GM21737 (cell line): Measurements from ENCODE around the gene NLRX1.
"Not testable (repeated sequence)": the region's sequence is repeated elsewhere in the genome, so short reads cannot be mapped to it uniquely, and the experiment has no call there.

ENCODE experiments used
- ATAC-seq: cut with Tn5 transposase; IDR thresholded peaks from one replicate; pipeline ENCODE4 v1.9.1; 2021; ENCODE audit warnings: mild to moderate bottlenecking, moderate library complexity; ENCODE audit not compliant: unreplicated experiment

Gene NLRX1

DNA sequence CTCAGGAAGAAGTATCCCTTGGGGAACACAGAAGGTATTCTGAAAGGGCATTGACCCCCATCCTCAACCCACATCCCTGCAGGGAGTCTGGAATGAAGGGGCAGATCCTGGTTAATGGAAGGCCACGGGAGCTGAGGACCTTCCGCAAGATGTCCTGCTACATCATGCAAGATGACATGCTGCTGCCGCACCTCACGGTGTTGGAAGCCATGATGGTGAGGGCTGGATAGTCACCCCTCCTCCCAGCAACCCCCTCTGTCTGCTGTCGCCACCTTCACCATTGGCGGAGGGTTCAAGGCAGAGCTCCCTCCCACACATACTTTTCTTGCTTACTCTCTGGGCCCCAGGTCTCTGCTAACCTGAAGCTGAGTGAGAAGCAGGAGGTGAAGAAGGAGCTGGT, 14.3 kb upstream of the NLRX1 start:
- no peak for ATAC-seq

DNA sequence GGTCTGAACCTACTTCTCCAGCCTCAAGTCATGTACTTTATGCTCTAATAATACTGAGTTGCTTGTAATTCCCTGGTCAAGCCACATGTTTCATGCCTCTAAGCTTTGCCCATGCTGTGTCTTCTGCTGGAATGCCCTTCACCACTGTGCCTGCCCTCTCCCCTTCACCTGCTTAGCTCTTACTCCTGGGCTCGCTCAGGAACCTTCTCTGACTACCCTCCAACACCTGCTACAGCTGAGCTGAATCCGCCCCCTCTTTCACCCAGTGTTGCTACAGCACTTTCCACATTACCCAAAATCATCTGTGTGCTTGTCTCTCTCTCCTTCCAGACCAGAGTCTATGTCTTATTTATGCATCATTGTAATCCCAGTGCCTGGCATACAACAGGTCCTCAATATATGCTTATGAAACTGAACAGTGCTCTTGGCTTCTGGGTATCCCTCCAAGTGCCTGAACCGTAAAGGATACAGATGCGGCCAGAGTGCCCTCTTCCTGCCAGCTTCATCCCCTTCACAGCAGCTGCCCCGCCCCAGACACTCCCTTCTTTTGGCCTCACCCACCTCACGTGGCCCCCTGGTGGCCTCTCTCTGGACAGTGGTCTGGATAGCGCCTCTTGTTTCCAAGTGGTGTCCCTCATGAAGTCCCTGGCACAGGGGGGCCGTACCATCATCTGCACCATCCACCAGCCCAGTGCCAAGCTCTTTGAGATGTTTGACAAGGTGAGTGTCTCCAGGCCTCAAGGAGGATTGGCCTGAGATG, 12.6 kb upstream of the NLRX1 start:
- no peak for ATAC-seq

DNA sequence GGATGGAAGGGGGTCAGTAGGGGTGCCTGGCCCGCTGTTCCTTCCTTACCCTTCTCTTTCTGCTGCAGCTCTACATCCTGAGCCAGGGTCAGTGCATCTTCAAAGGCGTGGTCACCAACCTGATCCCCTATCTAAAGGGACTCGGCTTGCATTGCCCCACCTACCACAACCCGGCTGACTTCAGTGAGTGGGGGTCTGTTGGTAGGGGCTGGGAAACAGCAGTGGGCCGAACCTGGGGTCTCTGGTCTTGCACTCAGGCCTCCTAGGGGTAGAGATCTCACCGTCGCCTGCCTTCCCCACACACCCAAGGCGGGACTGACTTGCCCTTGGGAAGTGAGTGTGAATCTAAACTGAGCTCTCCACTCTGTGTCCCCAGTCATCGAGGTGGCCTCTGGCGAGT, 12.0 kb upstream of the NLRX1 start:
- ATAC-seq, result no peak

DNA sequence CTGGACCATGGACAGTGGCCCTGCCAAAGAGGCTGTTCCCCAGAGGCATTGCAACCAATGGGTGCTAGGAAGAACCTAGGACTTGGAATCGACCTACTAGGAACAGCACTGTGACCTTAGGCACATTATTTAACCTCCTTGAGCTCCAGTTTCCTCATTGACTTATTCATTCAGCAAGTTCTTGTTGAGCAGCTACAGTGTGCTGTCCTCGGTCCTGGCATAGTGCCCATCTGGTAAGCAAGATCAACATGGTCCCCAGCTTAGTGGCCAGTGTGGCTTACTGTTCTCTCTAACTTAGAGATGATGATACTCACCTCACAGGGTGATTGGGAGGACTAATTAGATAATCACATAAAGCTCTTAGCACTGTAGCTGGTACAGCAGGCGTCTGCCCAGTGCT, 11.5 kb upstream of the NLRX1 start:
- ATAC-seq, result no peak

DNA sequence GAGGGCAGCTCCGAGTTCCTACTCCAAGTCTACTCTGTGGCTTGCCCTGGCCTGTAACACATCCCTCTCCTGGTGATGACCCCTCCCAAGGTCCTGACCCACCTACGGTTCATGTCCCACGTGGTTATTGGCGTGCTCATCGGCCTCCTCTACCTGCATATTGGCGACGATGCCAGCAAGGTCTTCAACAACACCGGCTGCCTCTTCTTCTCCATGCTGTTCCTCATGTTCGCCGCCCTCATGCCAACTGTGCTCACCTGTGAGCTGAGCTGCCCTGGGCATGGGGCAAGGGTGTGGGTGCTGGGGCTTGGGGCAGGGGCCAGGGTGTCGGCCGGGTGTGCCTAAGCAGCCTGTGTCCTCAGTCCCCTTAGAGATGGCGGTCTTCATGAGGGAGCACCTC, 10.1 kb upstream of the NLRX1 start:
- no peak for ATAC-seq

DNA sequence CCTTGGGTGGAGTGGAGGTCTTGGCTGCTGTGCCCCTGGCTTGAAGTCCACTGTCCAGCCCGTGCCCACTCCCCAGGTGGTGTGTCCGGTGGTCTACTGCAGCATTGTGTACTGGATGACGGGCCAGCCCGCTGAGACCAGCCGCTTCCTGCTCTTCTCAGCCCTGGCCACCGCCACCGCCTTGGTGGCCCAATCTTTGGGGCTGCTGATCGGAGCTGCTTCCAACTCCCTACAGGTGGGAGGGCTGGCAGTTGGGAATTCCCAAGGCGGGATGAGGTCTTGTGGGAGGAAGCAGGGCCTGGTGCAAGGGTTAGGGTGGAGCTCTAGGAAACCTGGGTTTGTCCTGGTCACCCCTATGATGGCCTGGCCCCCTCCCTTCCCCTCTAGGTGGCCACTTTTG, 8.4 kb upstream of the NLRX1 start:
- no peak for ATAC-seq

DNA sequence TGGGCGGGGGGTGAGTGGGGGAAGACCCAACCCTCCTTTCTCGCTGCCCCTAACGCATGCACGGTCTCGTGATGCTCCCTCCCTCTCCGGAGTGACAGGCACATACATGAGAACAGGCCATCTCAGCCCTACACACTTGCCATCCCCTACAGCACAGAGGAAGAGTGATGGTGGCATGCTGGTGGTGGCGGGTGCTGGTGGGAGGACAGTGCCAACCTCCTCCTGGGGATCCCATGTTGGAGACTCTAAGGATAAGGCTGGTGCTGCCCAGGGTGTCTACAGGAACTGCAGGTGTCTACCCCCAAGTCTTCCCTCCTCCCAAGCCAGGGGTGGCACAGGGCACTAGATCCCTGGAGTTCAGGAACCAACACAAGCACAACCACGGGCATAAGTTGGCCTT, 6.7 kb upstream of the NLRX1 start:
- no peak for ATAC-seq

DNA sequence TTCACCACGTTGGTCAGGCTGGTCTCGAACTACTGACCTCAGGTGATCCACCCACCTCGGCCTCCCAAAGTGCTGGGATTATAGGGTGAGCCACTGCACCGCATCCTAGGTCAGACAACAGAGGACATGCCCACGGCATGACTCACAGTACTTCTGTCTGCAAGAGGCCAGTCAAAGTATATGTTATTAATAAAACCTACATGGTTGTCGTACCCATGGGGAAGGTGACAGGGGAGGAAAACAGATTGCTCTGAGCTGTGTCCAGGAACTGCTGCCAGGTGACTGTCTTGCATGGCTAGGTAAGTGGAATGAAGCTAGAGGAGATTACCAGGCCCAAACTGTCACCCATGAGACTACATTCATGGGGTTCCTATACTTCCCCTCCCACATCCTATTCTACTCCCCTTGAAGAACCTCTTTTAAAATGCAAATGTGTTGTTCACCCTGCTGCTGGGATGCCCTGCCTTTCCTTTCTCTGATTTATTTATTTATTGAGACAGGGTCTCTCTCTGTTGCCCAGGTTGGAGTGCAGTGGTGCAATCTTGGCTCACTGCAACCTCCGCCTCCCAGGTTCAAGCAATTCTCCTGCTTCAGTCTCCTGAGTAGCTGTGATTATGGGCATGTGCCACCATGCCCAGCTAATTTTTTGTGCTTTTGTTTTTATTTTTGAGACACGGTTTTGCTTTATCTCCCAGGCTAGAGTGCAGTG, 2.0 kb upstream of the NLRX1 start:
- ATAC-seq, result no peak

DNA sequence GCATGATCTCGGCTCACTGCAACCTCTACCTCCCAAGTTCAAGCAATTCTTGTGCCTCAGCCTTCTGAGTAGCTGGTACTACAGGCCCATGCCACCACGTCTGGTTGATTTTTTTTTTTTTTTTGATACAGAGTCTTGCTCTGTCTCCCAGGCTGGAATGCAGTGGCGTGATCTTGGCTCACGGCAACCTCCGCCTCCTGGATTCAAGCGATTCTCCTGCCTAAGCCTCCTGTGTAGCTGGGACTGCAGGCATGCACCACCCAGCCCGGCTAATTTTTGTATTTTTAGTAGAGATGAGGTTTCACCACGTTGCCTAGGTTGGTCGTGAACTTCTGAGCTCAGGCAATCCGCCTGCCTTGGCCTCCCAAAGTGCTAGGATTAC, 1.5 kb upstream of the NLRX1 start:
- ATAC-seq, result not testable (repeated sequence)

DNA sequence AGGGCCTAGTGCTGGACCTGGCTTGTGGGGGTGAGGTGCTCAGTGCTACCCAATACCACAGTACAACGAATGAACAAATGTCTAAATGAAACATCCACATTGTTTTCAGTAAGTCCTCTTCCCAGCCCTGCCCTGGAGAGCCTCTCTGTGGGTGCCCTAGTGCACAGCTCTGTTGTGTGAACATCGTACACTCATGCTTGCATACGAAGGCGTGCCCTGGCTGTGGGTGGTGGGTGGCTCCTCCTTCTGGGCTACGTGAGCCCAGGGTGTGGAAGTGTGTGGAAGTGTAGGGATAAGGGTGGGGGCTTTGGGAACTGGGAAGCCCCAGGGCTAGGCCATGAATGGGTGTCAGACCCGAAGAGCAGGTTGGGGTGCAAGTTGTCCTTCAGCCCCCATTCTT, 592 bp upstream of the NLRX1 start:
- ATAC-seq, result no peak

DNA sequence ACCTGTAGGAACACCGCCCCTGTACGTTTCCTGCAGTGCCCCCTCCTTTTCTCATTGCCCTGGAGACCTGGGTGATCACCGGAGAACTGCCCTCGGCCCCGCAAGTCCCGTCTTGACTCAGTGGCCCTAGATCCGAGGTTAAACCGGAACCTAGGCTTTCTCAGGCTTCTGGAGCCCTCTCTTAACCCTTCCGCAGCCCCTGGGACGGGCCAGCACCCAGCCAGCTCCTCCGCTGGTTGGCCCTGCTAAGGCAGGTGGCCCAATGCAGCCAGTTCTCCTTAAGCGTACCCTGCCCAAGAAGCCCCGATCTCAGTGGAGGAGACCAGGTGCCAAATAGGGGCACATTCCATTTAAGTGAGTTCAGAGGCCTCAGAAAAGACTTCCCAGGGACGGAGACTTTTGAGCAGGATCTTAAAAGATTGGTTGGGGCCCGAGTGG, 776 bp downstream of the NLRX1 start:
- ATAC-seq, result peak; percentile 24

DNA sequence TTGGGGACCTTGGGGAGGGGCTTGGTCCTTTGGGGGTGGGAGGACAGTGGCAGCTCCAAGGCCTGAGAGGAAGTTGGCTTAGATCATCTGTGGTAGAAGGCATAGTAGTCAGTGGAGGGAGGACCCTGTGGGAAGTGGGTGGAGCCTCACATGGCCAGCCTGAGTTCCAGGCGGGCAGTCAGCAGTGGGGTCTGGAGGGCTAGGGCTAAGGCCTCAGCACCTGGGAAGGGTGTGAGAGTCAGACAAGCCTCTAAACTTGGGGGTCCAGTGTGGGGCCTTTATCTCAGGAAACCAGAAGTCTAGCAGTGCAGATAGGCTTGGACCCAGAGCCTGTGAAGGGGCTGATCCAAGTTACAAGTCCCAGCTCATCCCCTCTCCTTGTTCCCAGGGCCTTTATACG, 4.0 kb downstream of the NLRX1 start:
- no peak for ATAC-seq

DNA sequence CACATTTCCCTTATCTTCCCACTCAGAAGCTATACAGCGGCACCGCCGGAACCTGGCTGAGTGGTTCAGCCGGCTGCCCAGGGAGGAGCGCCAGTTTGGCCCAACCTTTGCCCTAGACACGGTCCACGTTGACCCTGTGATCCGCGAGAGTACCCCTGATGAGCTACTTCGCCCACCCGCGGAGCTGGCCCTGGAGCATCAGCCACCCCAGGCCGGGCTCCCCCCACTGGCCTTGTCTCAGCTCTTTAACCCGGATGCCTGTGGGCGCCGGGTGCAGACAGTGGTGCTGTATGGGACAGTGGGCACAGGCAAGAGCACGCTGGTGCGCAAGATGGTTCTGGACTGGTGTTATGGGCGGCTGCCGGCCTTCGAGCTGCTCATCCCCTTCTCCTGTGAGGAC, 4.9 kb downstream of the NLRX1 start:
- no peak for ATAC-seq

DNA sequence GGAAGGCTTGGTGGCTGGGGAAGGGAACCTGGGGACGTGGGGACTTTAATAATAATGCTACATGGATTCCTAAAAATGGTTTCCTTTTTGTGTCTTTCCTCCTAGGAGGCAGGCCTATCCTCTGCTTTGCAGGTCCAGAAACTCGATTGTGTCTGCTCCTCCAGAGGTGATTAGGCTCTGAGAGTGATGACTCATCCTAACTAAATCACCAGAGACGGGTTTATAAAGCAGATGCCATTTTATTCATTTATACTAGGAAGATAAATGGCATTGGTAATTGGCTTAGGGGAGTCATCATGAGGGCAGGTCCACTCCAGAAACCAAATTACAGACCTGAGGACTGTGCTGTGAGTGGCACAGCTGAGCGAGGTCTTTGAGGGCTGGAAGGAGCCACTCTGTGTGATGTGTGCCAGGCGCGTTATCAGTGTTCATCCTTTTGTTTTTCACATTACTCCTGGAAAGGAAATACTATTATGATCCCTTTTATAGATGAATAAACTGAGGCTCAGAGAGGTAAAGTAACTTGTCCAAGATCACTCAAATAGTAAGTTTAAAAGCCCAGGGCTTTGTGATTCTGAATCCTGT, 7.1 kb downstream of the NLRX1 start:
- no peak for ATAC-seq

DNA sequence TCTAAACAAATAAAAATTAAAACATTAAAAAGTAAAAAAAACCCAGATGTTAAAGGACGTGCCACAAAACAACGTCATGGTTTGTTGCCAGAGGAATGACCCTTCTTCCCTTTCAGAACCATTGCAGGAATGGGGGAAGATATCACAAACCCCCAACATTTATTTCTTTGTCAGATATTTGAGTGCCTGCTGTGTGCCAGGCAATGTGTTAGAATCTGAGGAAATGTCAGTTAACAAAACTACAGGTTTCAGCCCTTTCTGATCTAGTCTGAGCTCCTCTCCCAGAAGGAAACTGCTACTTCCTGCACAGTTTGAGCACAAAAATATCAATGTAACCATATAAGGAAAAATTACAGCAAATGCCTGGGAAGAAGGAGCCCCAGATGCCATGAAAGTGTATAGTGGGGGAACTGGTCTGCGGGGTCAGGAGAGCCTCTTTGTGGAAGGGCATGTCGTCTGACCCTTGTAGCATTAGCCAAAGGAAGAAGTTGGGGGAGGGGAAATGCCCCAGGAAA, 9.7 kb downstream of the NLRX1 start:
- ATAC-seq, result no peak

DNA sequence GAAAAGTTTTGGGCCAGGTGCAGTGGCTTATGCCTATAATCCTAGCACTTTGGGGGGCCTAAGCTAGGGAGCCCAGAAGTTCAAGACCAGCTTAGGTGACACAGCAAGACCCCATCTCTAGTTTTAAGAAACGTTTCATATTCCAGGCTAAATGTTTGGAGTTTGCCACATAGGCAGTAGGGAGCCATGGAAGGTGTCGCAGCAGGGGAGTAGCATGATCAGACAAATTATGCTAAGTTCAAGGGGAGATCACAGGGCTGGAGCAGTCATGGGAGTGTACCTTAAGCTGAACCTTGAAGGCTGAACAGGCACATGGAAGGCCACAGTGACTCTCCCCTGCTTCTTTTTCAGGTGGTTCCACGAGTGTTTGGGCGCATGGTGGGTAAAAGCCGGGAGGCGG, 10.8 kb downstream of the NLRX1 start:
- ATAC-seq, result no peak

DNA sequence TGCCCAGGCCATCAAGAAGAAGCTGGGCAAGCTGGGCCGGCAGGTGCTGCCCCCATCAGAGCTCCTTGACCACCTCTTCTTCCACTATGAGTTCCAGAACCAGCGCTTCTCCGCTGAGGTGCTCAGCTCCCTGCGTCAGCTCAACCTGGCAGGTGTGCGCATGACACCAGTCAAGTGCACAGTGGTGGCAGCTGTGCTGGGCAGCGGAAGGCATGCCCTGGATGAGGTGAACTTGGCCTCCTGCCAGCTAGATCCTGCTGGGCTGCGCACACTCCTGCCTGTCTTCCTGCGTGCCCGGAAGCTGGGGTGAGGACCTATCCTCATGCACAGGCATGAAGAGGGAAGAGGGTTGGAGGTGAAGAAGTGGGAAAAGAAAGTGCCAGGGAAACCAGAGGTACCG, 11.5 kb downstream of the NLRX1 start:
- ATAC-seq, result no peak

DNA sequence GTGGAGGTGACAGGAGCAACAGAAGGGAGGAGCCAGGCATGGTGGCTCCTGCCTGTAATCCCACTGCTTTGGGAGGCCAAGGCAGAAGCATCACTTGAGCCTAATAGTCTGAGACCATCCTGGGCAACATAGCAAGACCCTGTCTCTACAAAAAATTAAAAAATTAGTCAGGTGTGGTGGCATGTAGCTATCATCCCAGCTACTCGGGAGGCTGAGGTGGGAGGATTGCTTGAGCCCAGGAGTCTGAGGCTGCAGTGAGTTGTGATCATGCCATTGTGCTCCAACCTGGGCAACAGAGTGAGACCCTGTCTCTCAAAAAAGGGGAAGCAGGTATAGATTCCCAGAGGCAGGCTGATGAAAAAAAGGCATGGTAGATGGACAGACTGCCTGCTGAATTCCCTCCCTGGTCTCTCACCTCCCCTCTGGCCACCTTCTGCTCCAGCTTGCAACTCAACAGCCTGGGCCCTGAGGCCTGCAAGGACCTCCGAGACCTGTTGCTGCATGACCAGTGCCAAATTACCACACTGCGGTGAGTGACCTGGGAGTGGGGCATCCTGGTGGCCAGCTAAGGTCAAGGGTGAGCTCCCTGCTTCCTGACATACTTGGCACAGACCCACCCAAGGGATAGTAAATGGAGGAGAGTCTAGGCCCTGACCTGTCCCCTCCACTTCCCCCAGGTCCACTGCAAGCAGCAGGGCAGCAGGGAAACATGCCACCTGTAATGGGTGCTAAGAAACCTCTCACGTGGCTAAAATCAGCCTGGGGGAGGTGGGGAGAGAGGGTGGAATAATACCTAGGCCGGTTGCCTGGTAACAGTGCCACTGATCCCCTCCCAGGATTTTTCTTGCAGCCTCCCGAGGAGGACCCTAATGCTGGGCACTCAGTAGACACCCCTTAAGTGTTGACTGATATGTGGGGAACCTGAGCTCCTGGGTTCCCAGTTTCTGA, 12.5 kb downstream of the NLRX1 start:
- no peak for ATAC-seq

DNA sequence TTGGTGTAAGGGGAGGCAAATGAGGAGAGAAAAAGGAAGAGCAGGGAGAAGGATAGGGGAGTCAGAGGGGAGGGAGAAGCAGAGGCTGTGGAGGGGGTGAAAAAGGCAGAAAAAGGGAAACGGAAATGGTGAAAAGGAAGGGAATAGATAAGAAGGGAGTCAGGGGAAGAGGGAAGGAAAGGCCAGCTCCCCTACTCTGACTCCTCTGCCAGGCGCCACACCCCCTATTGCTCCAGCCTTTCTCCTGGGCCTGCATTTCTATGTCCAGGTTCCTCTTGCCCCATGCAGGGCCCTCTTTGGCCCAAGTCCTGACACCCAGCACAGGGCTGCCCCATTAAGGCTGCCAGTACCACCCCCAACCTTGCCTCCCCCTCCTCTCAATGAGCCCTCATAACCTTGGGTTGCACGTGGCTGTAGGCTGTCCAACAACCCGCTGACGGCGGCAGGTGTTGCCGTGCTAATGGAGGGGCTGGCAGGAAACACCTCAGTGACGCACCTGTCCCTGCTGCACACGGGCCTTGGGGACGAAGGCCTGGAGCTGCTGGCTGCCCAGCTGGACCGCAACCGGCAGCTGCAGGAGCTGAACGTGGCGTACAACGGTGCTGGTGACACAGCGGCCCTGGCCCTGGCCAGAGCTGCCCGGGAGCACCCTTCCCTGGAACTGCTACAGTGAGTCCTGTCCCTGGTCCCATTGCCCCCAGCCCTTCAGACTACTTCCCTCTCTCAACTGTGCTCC, 13.3 kb downstream of the NLRX1 start:
- ATAC-seq, result no peak

DNA sequence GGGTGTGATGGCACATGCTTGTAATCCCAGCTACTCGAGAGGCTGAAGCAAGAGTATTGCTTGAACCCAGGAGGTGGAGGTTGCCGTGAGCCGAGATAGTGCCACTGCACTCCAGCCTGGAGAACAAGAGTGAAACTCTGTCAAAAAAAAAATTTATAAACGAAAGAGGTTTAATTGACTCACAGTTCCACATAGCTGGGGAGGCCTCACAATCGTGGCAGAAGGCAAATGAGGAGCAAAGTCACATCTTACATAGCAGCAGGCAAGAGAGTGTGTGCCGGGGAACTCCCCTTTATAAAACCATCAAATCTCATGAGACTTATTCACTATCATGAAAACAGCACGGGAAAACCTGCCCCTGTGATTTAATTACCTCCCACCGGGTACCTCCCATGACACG, 15.9 kb downstream of the NLRX1 start:
- ATAC-seq, result not testable (repeated sequence)
